ENCODE measurements around the gene TOMM70. TPM values are rescaled to one million over a fixed set of nuclear protein-coding genes. Genes with fewer than 3 reads are reported as not detected.

Gene TOMM70
- total and polyA plus RNA-seq, 7 donors, result 51.1 to 97.2 (median 76.7) TPM

DNA sequence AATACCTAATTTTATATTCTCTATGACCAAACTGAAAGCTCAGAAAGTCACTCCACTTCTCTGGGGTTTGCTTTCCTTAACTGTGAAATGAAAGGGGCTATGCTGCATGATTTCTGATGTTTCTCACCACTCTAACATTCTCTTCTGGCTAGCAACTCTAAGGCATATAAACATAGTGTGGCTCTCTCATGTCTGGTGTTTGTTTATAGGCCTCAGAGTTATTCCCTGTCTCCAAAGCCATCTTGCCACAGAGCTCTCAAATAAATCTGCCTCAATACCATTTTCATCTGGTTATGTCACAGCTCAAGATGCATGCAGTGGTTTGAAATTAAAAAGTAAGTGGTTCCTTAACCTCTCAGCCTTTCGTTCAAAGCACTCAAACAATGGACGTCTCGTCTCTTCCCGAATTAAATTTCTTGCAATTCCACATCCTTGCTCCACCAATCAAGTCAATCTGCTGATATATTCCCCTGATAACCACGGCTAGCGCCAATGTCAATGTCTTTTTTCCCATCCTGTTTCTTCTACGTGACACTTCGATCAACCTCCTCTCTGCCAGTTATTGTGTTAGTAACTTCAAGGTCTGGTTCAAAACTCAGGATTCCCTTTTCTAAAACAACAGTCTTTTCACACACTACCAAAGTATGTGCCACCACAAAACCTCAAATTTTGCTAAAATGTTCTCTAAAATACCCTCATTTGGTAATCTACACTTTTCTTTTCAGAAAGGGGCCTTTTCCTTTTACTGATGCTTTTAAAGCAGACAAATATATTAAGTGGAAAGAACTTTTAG lies 16.0 kb downstream of the TOMM70 start:
- H3K4me3 ChIP-seq, result no peak overlapping the region
- no peak overlapping the region for H3K27ac ChIP-seq
- no peak for TF ChIP-seq CTCF (IDR thresholded peaks at IDR 0.05)
- intact Hi-C loops (cut with DNase I), result loop anchor here in 1 of 2 donors (10.0 kb wide), 1 partner anchor 90 kb away; no protein-coding TSS in a partner anchor
- ATAC-seq (no peak), DNase-seq (no peak)
- no peaks in the 10 kb centered on the region for H3K27me3 ChIP-seq (ENCODE audit: insufficient read depth in 3 of 3, low read length in 2 of 3)
- no peaks in the 10 kb centered on the region for H3K4me1 ChIP-seq
- WGBS, 3 donors, result 89% methylated on average over 8 of the region's 8 CpGs
- H3K36me3 ChIP-seq (ENCODE audit: insufficient read depth in 1 of 2, low read depth in 1 of 2), result peaks cover 6 to 68% of the 10 kb centered on the region in 2 donors
- peaks cover 8% of the 10 kb centered on the region for H3K9me3 ChIP-seq

GRCh38 chr3:100376301-100376700 lies 24.6 kb downstream of the TOMM70 start:
- intact Hi-C loops (cut with DNase I), result no loop called here
- H3K27me3 ChIP-seq (ENCODE audit: insufficient read depth in 3 of 3, low read length in 2 of 3), result no peaks in the 10 kb centered on the region
- no peak for TF ChIP-seq CTCF (IDR thresholded peaks at IDR 0.05)
- 91 to 93% (median 92%) methylated on average over 4 of the region's 4 CpGs for WGBS, 3 donors
- peaks cover 3 to 100% of the 10 kb centered on the region in 2 donors for H3K36me3 ChIP-seq (ENCODE audit: insufficient read depth in 1 of 2, low read depth in 1 of 2)
- H3K4me1 ChIP-seq, result no peaks in the 10 kb centered on the region
- no peak overlapping the region for H3K4me3 ChIP-seq
- no peaks in the 10 kb centered on the region for H3K9me3 ChIP-seq
- DNase-seq, result no peak
- H3K27ac ChIP-seq, result no peak overlapping the region
- ATAC-seq, result no peak

GRCh38 chr3:100374521-100374920 lies 26.4 kb downstream of the TOMM70 start:
- ATAC-seq (no peak), DNase-seq (no peak)
- no peak for TF ChIP-seq CTCF (IDR thresholded peaks at IDR 0.05)
- no peaks in the 10 kb centered on the region for H3K9me3 ChIP-seq
- H3K4me3 ChIP-seq, result no peak overlapping the region
- intact Hi-C loops (cut with DNase I), result loop anchor here in 1 of 2 donors (5.0 kb wide), 1 partner anchor 37 kb away; no protein-coding TSS in a partner anchor
- no peaks in the 10 kb centered on the region for H3K4me1 ChIP-seq
- peaks cover 7 to 100% of the 10 kb centered on the region in 2 donors for H3K36me3 ChIP-seq (ENCODE audit: insufficient read depth in 1 of 2, low read depth in 1 of 2)
- no peak overlapping the region for H3K27ac ChIP-seq
- H3K27me3 ChIP-seq (ENCODE audit: insufficient read depth in 3 of 3, low read length in 2 of 3), result no peaks in the 10 kb centered on the region

DNA sequence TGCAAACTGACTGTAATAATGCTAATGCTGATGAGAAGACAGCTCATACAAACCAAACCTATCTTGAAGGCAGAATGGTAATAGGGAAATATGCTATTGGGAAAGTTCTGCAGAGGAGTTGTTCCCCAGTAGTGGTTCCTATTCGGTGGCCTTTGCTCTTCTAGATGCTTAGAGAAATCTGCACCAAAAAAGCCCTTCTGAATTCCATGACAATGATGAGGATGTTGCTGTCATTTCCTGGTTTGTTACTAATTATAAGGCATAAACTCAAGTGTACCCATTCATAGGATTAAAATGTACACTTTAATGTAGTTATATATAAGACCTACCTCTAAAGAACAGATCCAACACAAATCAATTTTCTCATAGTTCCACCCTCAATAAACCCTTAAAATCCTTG lies 30.1 kb downstream of the TOMM70 start:
- intact Hi-C loops (cut with DNase I), result loop anchor here in 1 of 2 donors (5.0 kb wide), 1 partner anchor 33 kb away; no protein-coding TSS in a partner anchor
- H3K36me3 ChIP-seq (ENCODE audit: insufficient read depth in 1 of 2, low read depth in 1 of 2), result peaks cover 15 to 99% of the 10 kb centered on the region in 2 donors
- H3K27ac ChIP-seq, result no peak overlapping the region
- H3K4me1 ChIP-seq, result no peaks in the 10 kb centered on the region
- ATAC-seq (no peak), DNase-seq (no peak)
- H3K27me3 ChIP-seq (ENCODE audit: insufficient read depth in 3 of 3, low read length in 2 of 3), result no peaks in the 10 kb centered on the region
- H3K9me3 ChIP-seq, result no peaks in the 10 kb centered on the region
- H3K4me3 ChIP-seq, result no peak overlapping the region
- 90 to 100% (median 93%) methylated on average over 1 of the region's 1 CpG for WGBS, 3 donors
- no peak for TF ChIP-seq CTCF (IDR thresholded peaks at IDR 0.05)
